Immature natural killer cell (primary cell): ENCODE results near the gene MALRD1. TPM values are rescaled to one million over a fixed set of nuclear protein-coding genes. Genes with fewer than 3 reads are reported as not detected.

Source experiments
- DNase-seq, 3 donors: peaks; one replicate each; pipeline ENCODE4 v3.0.0; 2022; ENCODE audit warnings: mixed read lengths in 1 of 3
- H3K27ac Mint-ChIP-seq, 6 donors: one replicate each; pipeline ENCODE4 v1.8.0; 2020; ENCODE audit warnings: mixed read lengths in 6 of 6, mild to moderate bottlenecking in 5 of 6, inconsistent platforms in 4 of 6, moderate library complexity in 3 of 6
- H3K27me3 Mint-ChIP-seq, 3 donors: one replicate each; pipeline ENCODE4 v1.8.0; 2020 to 2021; ENCODE audit warnings: low read depth in 3 of 3, mild to moderate bottlenecking in 3 of 3, mixed read lengths in 3 of 3, moderate library complexity in 3 of 3, inconsistent platforms in 1 of 3
- H3K36me3 Mint-ChIP-seq, 3 donors: one replicate each; pipeline ENCODE4 v1.8.0; 2020; ENCODE audit warnings: mixed read lengths in 3 of 3, inconsistent platforms in 2 of 3, mild to moderate bottlenecking in 2 of 3
- H3K4me1 Mint-ChIP-seq, 2 donors: one replicate each; pipeline ENCODE4 v1.8.0; 2020; ENCODE audit warnings: inconsistent platforms in 2 of 2, mild to moderate bottlenecking in 2 of 2, mixed read lengths in 2 of 2, moderate library complexity in 1 of 2
- H3K4me3 Mint-ChIP-seq, 5 donors: one replicate each; pipeline ENCODE4 v1.8.0; 2020; ENCODE audit warnings: mild to moderate bottlenecking in 5 of 5, mixed read lengths in 5 of 5, inconsistent platforms in 3 of 5, moderate library complexity in 3 of 5
- H3K9me3 Mint-ChIP-seq, 6 donors: one replicate each; pipeline ENCODE4 v1.8.0; 2020; ENCODE audit warnings: mild to moderate bottlenecking in 6 of 6, mixed read lengths in 6 of 6, inconsistent platforms in 4 of 6, moderate library complexity in 3 of 6
- polyA plus RNA-seq, 3 donors: library from polyadenylated mRNA; unstranded; fragments of 300-500 nt; fragmentation: Illumina TruSeq; gene quantifications; one replicate each; pipeline ENCODE4 v1.2.3, GENCODE V29; 2021

The MALRD1 gene
- polyA plus RNA-seq, 3 donors from 2014 or later = not detected

DNA sequence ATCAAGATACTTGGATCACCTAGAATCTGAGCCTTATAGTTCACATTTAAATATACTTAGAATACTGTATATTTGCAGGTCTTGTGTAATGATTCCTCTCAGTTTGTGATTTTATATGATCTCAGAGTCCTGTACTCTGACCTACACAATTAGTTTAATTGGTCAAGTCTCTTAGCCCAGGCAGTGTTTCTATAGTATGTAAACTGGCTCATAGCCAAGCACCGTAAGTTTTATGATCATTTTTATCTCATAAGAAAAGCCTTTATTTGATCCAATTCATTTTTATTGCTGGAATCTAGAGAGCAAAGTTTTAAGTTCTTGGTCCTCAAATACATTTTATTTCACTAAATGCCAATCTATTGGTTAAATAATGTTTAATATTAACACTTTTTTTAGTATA is 242.2 kb downstream of the MALRD1 start:
- H3K9me3 Mint-ChIP-seq = peaks cover 0 to 31% (median 6%) of the 10 kb centered on the region in 6 donors

DNA sequence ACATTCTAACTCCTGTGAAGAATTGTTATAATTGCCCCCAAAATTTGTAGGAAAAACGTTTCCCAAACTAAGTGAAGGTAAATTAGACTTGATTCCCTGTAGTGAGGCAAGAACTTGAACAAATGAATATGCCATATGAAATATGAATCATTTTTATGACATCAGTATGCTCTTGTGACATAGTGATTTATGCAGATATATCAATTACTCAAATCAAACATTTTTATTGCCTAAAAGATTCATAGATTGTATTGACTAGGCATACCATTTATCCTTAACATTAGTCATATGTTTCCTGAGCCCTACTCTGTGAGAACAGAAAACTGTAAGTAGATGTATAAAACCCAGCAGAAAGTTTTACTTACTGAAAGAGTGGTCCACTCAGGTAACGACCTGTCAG is 245.6 kb downstream of the MALRD1 start:
- Mint-ChIP-seq H3K4me3 (no peak overlapping the region), H3K27ac (no peak overlapping the region), H3K9me3 (peaks cover 0 to 24% (median 7%) of the 10 kb centered on the region in 6 donors), H3K27me3 (peaks cover 0 to 2% (median 2%) of the 10 kb centered on the region in 3 donors), H3K36me3 (no peaks in the 10 kb centered on the region), H3K4me1 (no peaks in the 10 kb centered on the region)
- no peak for DNase-seq

More for the DNA sequence above, 242.2 kb downstream of the MALRD1 start:
- H3K4me3 Mint-ChIP-seq = no peak overlapping the region
- H3K4me1 Mint-ChIP-seq = no peaks in the 10 kb centered on the region
- H3K27me3 Mint-ChIP-seq = peaks cover 0 to 2% (median 2%) of the 10 kb centered on the region in 3 donors
- H3K36me3 Mint-ChIP-seq = no peaks in the 10 kb centered on the region
- DNase-seq = no peak
- H3K27ac Mint-ChIP-seq = no peak overlapping the region

DNA sequence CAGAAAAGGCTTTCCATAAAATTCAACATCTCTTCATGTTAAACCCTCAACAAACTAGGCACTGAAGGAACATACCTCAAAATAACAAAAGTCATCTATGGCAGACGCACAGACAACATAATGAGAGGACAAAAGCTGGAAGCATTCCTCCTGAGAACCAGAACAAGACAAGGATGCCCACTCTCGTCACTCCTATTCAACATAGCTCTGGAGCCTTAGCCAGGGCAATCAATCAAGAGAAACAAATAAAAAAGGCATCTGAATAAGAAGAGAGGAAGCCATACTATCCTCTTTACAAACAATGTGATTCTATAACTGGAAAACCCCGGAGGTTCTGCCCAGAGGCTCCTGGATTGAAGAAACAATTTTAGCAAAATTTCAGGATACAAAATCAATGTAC is 251.0 kb downstream of the MALRD1 start:
- peaks cover 0 to 7% (median 4%) of the 10 kb centered on the region in 6 donors for H3K9me3 Mint-ChIP-seq
- no peaks in the 10 kb centered on the region for H3K4me1 Mint-ChIP-seq
- no peak overlapping the region for H3K27ac Mint-ChIP-seq
- no peak for DNase-seq
- H3K4me3 Mint-ChIP-seq = no peak overlapping the region
- no peaks in the 10 kb centered on the region for H3K27me3 Mint-ChIP-seq
- no peaks in the 10 kb centered on the region for H3K36me3 Mint-ChIP-seq

DNA sequence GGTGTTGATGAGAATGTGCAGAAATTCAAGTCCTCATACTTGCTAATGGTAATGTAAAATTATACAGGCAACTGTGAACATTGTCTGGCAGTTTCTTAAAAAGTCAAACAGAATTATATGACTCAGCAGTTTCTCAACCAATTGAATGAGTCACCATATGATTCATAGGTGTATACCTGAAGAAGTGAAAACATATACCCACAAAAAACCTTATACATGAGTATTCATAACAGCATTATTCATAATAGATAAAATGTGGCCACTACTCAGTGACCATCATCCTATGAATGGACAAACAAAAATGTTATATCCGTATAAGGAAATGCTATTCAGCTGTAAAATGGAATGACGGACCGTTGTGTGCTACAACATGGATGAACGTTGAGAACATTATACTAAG is 253.5 kb downstream of the MALRD1 start:
- no peak overlapping the region for H3K4me3 Mint-ChIP-seq
- no peaks in the 10 kb centered on the region for H3K4me1 Mint-ChIP-seq
- no peak overlapping the region for H3K27ac Mint-ChIP-seq

DNA sequence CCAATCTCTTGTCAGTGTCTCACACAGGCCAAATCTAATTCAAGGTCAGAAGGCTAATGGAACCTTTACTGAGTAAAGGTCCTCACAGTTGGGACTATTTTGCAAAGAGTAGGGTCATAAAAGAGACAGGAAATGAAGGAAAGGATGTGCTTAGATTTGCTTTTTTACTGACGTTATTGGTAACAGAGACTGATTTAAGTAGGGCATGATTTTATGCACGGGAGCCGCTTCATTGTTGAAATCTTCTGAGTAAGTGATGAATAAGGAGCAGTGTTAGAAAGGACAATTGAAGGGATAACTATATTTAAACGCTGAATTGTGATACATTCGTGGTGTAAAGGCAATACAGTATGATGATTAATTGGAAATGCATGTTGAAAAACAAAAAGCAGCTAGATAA is 261.5 kb downstream of the MALRD1 start:
- Mint-ChIP-seq H3K36me3 (no peaks in the 10 kb centered on the region), H3K4me3 (no peak overlapping the region), H3K27me3 (no peaks in the 10 kb centered on the region), H3K27ac (no peak overlapping the region), H3K4me1 (no peaks in the 10 kb centered on the region), H3K9me3 (peaks cover 0 to 9% (median 0%) of the 10 kb centered on the region in 6 donors)
- no peak for DNase-seq

More for the DNA sequence above, 253.5 kb downstream of the MALRD1 start:
- no peak for DNase-seq
- H3K9me3 Mint-ChIP-seq = peaks cover 0 to 7% (median 4%) of the 10 kb centered on the region in 6 donors
- H3K27me3 Mint-ChIP-seq = no peaks in the 10 kb centered on the region
- H3K36me3 Mint-ChIP-seq = no peaks in the 10 kb centered on the region

DNA sequence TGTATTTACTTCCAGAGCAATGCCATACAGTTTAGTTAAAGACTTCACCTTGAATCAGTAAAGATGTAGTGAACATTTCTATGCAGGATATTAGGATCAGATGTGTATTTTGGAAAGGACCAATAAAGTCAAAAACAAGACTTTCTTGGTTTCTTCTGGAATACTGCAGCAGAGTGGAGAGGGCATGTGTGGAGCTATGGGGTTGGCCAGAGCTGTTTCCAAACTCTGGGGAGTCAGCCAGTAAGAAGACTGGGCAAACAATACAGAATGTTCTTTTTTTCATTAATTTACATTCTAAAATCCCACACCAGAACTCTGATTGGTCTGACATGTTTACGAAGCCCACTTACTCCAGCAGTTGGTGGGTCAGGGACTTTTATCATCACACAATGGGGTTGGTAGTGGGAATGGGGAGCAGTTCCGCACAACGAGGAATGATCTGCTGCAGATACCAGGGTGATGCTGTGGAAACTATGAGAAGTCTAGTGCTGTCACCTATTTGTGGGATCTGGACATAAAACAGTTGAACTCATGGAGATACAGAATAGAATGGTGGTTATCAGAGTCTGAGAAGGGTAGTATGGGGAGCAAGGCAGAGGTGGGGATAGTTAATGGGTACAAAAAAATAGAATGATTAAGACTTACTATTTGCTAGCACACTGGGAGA is 267.7 kb downstream of the MALRD1 start:
- no peaks in the 10 kb centered on the region for H3K36me3 Mint-ChIP-seq
- H3K27ac Mint-ChIP-seq = no peak overlapping the region
- H3K27me3 Mint-ChIP-seq = peaks cover 0 to 1% (median 0%) of the 10 kb centered on the region in 3 donors
- no peaks in the 10 kb centered on the region for H3K4me1 Mint-ChIP-seq
- no peak for DNase-seq
- H3K4me3 Mint-ChIP-seq = no peak overlapping the region
- peaks cover 0 to 15% (median 0%) of the 10 kb centered on the region in 6 donors for H3K9me3 Mint-ChIP-seq

- Mint-ChIP-seq H3K9me3 (peaks cover 0 to 16% (median 0%) of the 10 kb centered on the region in 6 donors), H3K27me3 (peaks cover 0 to 3% (median 1%) of the 10 kb centered on the region in 3 donors), H3K36me3 (no peaks in the 10 kb centered on the region), H3K4me3 (no peak overlapping the region), H3K4me1 (no peaks in the 10 kb centered on the region), H3K27ac (no peak overlapping the region)
- DNase-seq = no peak
Measured at GRCh38 chr10:19317952-19318351, 269.4 kb downstream of the MALRD1 start.

GRCh38 chr10:19325581-19325980 is 277.0 kb downstream of the MALRD1 start:
- H3K36me3 Mint-ChIP-seq = no peaks in the 10 kb centered on the region
- DNase-seq = no peak
- H3K4me1 Mint-ChIP-seq = no peaks in the 10 kb centered on the region
- H3K27me3 Mint-ChIP-seq = peaks cover 0 to 3% (median 0%) of the 10 kb centered on the region in 3 donors
- peaks cover 0 to 5% (median under 1%) of the 10 kb centered on the region in 6 donors for H3K9me3 Mint-ChIP-seq
- no peak overlapping the region for H3K27ac Mint-ChIP-seq
- no peak overlapping the region for H3K4me3 Mint-ChIP-seq

- Mint-ChIP-seq H3K4me3 (no peak overlapping the region), H3K27me3 (no peaks in the 10 kb centered on the region)
Measured at GRCh38 chr10:19328582-19328981, 280.0 kb downstream of the MALRD1 start.

DNA sequence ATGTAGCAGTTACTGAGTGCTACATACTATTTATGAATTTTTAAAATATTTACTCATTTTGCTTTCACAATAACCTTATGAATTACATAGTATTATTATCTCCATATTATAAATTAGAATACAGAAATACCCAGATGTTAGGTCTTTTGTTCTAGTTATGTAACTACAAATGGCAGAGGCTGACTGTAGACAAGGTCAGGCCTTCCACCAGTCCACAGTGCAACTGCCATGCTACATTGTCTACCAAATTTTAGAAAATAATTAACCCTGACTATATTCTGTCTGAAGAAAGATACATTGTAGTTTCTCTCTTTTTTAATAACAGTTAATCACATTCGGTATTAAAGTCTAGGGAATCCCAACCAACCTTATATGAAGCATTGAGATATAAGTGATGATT is 280.9 kb downstream of the MALRD1 start:
- no peaks in the 10 kb centered on the region for H3K27me3 Mint-ChIP-seq
- H3K9me3 Mint-ChIP-seq = peaks cover 0 to 14% (median 2%) of the 10 kb centered on the region in 6 donors

More at GRCh38 chr10:19328582-19328981, 280.0 kb downstream of the MALRD1 start:
- H3K4me1 Mint-ChIP-seq = no peaks in the 10 kb centered on the region
- no peaks in the 10 kb centered on the region for H3K36me3 Mint-ChIP-seq
- no peak overlapping the region for H3K27ac Mint-ChIP-seq
- peaks cover 0 to 6% (median 2%) of the 10 kb centered on the region in 6 donors for H3K9me3 Mint-ChIP-seq
- DNase-seq = no peak

DNA sequence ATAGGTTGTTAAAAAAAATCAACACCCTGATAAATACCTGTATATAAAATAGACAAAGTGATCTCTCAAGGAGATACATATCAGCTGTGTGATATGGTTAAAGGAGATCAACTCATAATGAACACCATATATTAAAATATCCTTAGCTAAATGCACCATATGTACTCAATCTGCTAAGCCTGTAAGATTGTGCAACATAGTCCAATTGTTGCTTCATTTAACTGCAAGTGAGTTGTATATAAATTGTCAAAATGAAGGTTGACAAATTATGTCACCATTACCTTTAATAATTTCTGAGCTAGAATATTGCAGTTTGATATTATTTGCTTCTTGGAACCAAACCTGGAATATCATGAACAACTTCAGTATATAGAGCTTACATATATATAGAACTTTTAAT is 283.7 kb downstream of the MALRD1 start:
- no peaks in the 10 kb centered on the region for H3K36me3 Mint-ChIP-seq
- no peak for DNase-seq
- H3K4me1 Mint-ChIP-seq = no peaks in the 10 kb centered on the region
- H3K27me3 Mint-ChIP-seq = no peaks in the 10 kb centered on the region
- H3K9me3 Mint-ChIP-seq = peaks cover 0 to 14% (median 1%) of the 10 kb centered on the region in 6 donors
- no peak overlapping the region for H3K4me3 Mint-ChIP-seq
- no peak overlapping the region for H3K27ac Mint-ChIP-seq

More for the DNA sequence above, 280.9 kb downstream of the MALRD1 start:
- Mint-ChIP-seq H3K36me3 (no peaks in the 10 kb centered on the region), H3K4me1 (no peaks in the 10 kb centered on the region), H3K27ac (no peak overlapping the region), H3K4me3 (no peak overlapping the region)
- DNase-seq = no peak

GRCh38 chr10:19333631-19334030 is 285.0 kb downstream of the MALRD1 start:
- Mint-ChIP-seq H3K9me3 (peaks cover 0 to 14% (median under 1%) of the 10 kb centered on the region in 6 donors), H3K4me3 (no peak overlapping the region), H3K36me3 (no peaks in the 10 kb centered on the region), H3K27ac (no peak overlapping the region), H3K27me3 (no peaks in the 10 kb centered on the region), H3K4me1 (no peaks in the 10 kb centered on the region)
- no peak for DNase-seq

DNA sequence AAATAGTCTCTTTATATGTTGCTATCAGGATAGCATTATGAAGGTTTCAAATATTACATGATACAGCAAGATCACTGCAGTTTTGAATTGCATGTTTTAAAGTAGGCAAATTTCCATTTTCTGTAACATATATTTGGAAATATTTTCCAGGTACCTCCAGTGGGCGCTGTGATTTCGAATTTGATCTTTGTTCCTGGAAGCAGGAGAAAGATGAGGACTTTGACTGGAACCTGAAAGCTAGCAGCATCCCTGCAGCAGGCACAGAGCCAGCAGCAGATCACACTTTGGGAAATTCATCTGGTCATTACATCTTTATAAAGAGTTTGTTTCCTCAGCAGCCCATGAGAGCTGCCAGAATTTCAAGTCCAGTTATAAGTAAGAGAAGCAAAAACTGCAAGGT is 299.0 kb downstream of the MALRD1 start:
- Mint-ChIP-seq H3K27me3 (no peaks in the 10 kb centered on the region), H3K9me3 (peaks cover 0 to 13% (median 0%) of the 10 kb centered on the region in 6 donors), H3K4me1 (no peaks in the 10 kb centered on the region), H3K36me3 (no peaks in the 10 kb centered on the region), H3K4me3 (no peak overlapping the region), H3K27ac (no peak overlapping the region)
- DNase-seq = no peak

GRCh38 chr10:19367176-19367575 is 318.6 kb downstream of the MALRD1 start:
- H3K4me1 Mint-ChIP-seq = no peaks in the 10 kb centered on the region
- peaks cover 0 to 3% (median 0%) of the 10 kb centered on the region in 3 donors for H3K27me3 Mint-ChIP-seq
- DNase-seq = no peak
- no peak overlapping the region for H3K27ac Mint-ChIP-seq
- H3K9me3 Mint-ChIP-seq = peaks cover 0 to 9% (median under 1%) of the 10 kb centered on the region in 6 donors
- no peak overlapping the region for H3K4me3 Mint-ChIP-seq
- no peaks in the 10 kb centered on the region for H3K36me3 Mint-ChIP-seq

- H3K4me3 Mint-ChIP-seq = no peak overlapping the region
- no peaks in the 10 kb centered on the region for H3K36me3 Mint-ChIP-seq
- H3K9me3 Mint-ChIP-seq = peaks cover 0 to 15% (median 0%) of the 10 kb centered on the region in 6 donors
- DNase-seq = no peak
- H3K27ac Mint-ChIP-seq = no peak overlapping the region
- H3K4me1 Mint-ChIP-seq = no peaks in the 10 kb centered on the region
- no peaks in the 10 kb centered on the region for H3K27me3 Mint-ChIP-seq
Measured at GRCh38 chr10:19373988-19374387, 325.4 kb downstream of the MALRD1 start.
